Adipocyte (in vitro differentiated cells): ENCODE measurements around the gene LRRC40.
A peak's percentile ranks its signal among the peaks of the same experiment; 100 is the strongest.

Experiments used
- DNase-seq: peaks from one replicate; pipeline ENCODE4 v3.0.0-alpha.2; 2015; ENCODE audit warnings: low read depth
- H3K27me3 ChIP-seq: replicated peaks from 2 replicates; pipeline ENCODE4 v1.7.0; 2013; ENCODE audit warnings: mild to moderate bottlenecking, low read length, moderate library complexity; ENCODE audit not compliant: control insufficient read depth, insufficient read depth
- H3K36me3 ChIP-seq: 2 replicates; pipeline ENCODE4 v1.7.0; 2013; ENCODE audit warnings: low read length, mild to moderate bottlenecking, moderate library complexity; ENCODE audit not compliant: control insufficient read depth, insufficient read depth, severe bottlenecking
- H3K4me1 ChIP-seq: 2 replicates; pipeline ENCODE4 v1.7.0; 2013; ENCODE audit warnings: mild to moderate bottlenecking, low read length, moderate library complexity; ENCODE audit not compliant: control insufficient read depth, insufficient read depth
- H3K4me3 ChIP-seq: 2 replicates; pipeline ENCODE4 v1.7.0; 2013; ENCODE audit warnings: mild to moderate bottlenecking, low read length, moderate library complexity
- H3K9ac ChIP-seq: 2 replicates; pipeline ENCODE4 v1.7.0; 2013; ENCODE audit warnings: mild to moderate bottlenecking, low read length, moderate library complexity
- H3K9me3 ChIP-seq: 2 replicates; pipeline ENCODE4 v1.7.0; 2013; ENCODE audit warnings: mild to moderate bottlenecking, low read length, moderate library complexity; ENCODE audit not compliant: control insufficient read depth

The LRRC40 gene

GRCh38 chr1:70168283-70168682 is 37.1 kb downstream of the LRRC40 start:
- Histone ChIP-seq H3K9ac (no peak overlapping the region), H3K36me3 (peaks cover 8% of the 10 kb centered on the region), H3K4me1 (no peaks in the 10 kb centered on the region), H3K27me3 (no peaks in the 10 kb centered on the region), H3K4me3 (no peak overlapping the region), H3K9me3 (no peaks in the 10 kb centered on the region)
- no peak for DNase-seq

GRCh38 chr1:70164350-70164749 is 41.0 kb downstream of the LRRC40 start:
- Histone ChIP-seq H3K9ac (no peak overlapping the region), H3K9me3 (no peaks in the 10 kb centered on the region), H3K4me3 (no peak overlapping the region), H3K36me3 (no peaks in the 10 kb centered on the region), H3K27me3 (no peaks in the 10 kb centered on the region), H3K4me1 (no peaks in the 10 kb centered on the region)
- no peak for DNase-seq

GRCh38 chr1:70156529-70157120 is 48.8 kb downstream of the LRRC40 start:
- Histone ChIP-seq H3K4me3 (no peak overlapping the region), H3K9me3 (no peaks in the 10 kb centered on the region), H3K4me1 (no peaks in the 10 kb centered on the region), H3K27me3 (no peaks in the 10 kb centered on the region), H3K9ac (no peak overlapping the region), H3K36me3 (peaks cover 5% of the 10 kb centered on the region)
- no peak for DNase-seq

- Histone ChIP-seq H3K9me3 (no peaks in the 10 kb centered on the region), H3K36me3 (peaks cover 5% of the 10 kb centered on the region), H3K4me1 (no peaks in the 10 kb centered on the region), H3K9ac (no peak overlapping the region), H3K4me3 (no peak overlapping the region), H3K27me3 (no peaks in the 10 kb centered on the region)
- DNase-seq: no peak
These were observed 51.6 kb downstream of the LRRC40 start for GRCh38 chr1:70153739-70154138.

GRCh38 chr1:70150444-70150843 is 54.9 kb downstream of the LRRC40 start:
- H3K4me1 ChIP-seq: no peaks in the 10 kb centered on the region
- no peaks in the 10 kb centered on the region for H3K9me3 ChIP-seq
- no peak for DNase-seq
- peaks cover 9% of the 10 kb centered on the region for H3K36me3 ChIP-seq
- no peaks in the 10 kb centered on the region for H3K27me3 ChIP-seq
- no peak overlapping the region for H3K9ac ChIP-seq
- no peak overlapping the region for H3K4me3 ChIP-seq

GRCh38 chr1:70146488-70146887 is 58.9 kb downstream of the LRRC40 start:
- DNase-seq: peak; percentile 22
- Histone ChIP-seq H3K27me3 (no peaks in the 10 kb centered on the region), H3K4me3 (no peak overlapping the region), H3K9ac (no peak overlapping the region), H3K36me3 (peaks cover 5% of the 10 kb centered on the region), H3K9me3 (no peaks in the 10 kb centered on the region), H3K4me1 (peaks cover 15% of the 10 kb centered on the region)

GRCh38 chr1:70143048-70143659 is 62.2 kb downstream of the LRRC40 start:
- Histone ChIP-seq H3K4me3 (no peak overlapping the region), H3K4me1 (peaks cover 33% of the 10 kb centered on the region), H3K9ac (no peak overlapping the region), H3K36me3 (no peaks in the 10 kb centered on the region), H3K27me3 (no peaks in the 10 kb centered on the region), H3K9me3 (no peaks in the 10 kb centered on the region)
- peak; percentile 78 for DNase-seq

GRCh38 chr1:70142075-70142474 is 63.3 kb downstream of the LRRC40 start:
- H3K4me1 ChIP-seq: peaks cover 33% of the 10 kb centered on the region
- no peak overlapping the region for H3K9ac ChIP-seq
- H3K4me3 ChIP-seq: no peak overlapping the region
- no peaks in the 10 kb centered on the region for H3K36me3 ChIP-seq
- H3K27me3 ChIP-seq: no peaks in the 10 kb centered on the region
- no peak for DNase-seq
- no peaks in the 10 kb centered on the region for H3K9me3 ChIP-seq

- Histone ChIP-seq H3K4me3 (peak overlapping the region; percentile 54), H3K36me3 (no peaks in the 10 kb centered on the region), H3K9me3 (no peaks in the 10 kb centered on the region), H3K9ac (peak overlapping the region; percentile 20), H3K4me1 (peaks cover 33% of the 10 kb centered on the region), H3K27me3 (no peaks in the 10 kb centered on the region)
- DNase-seq: no peak
These were observed 64.5 kb downstream of the LRRC40 start for GRCh38 chr1:70140894-70141293.

GRCh38 chr1:70140343-70140742 is 65.0 kb downstream of the LRRC40 start:
- peaks cover 33% of the 10 kb centered on the region for H3K4me1 ChIP-seq
- peak; percentile 90 for DNase-seq
- no peaks in the 10 kb centered on the region for H3K9me3 ChIP-seq
- peak overlapping the region; percentile 54 for H3K4me3 ChIP-seq
- H3K36me3 ChIP-seq: no peaks in the 10 kb centered on the region
- H3K27me3 ChIP-seq: no peaks in the 10 kb centered on the region
- peak overlapping the region; percentile 20 for H3K9ac ChIP-seq

GRCh38 chr1:70134148-70134547 is 71.2 kb downstream of the LRRC40 start:
- H3K27me3 ChIP-seq: no peaks in the 10 kb centered on the region
- H3K4me3 ChIP-seq: no peak overlapping the region
- H3K36me3 ChIP-seq: no peaks in the 10 kb centered on the region
- H3K9ac ChIP-seq: no peak overlapping the region
- H3K4me1 ChIP-seq: peaks cover 13% of the 10 kb centered on the region
- H3K9me3 ChIP-seq: no peaks in the 10 kb centered on the region
- peak; percentile 23 for DNase-seq

- DNase-seq: peak; percentile 32
- Histone ChIP-seq H3K36me3 (no peaks in the 10 kb centered on the region), H3K9ac (no peak overlapping the region), H3K4me1 (peaks cover 3% of the 10 kb centered on the region), H3K4me3 (no peak overlapping the region), H3K9me3 (no peaks in the 10 kb centered on the region), H3K27me3 (no peaks in the 10 kb centered on the region)
These were observed 88.3 kb downstream of the LRRC40 start for GRCh38 chr1:70117046-70117445.
